Psoas muscle (tissue), 8 donors: Measurements from ENCODE around the gene PRRC2A. TPM values are rescaled to one million over a fixed set of nuclear protein-coding genes. Genes with fewer than 3 reads are reported as not detected.

Experiments
- ATAC-seq, 4 donors: fragments of 200-7000 bp; cut with Tn5 transposase; one replicate each; pipeline ENCODE4 v1.9.1; 2020; ENCODE audit warnings: moderate library complexity in 3 of 4, mild to moderate bottlenecking in 2 of 4
- DNase-seq, 2 donors: peaks; one replicate each; pipeline ENCODE4 v3.0.0-alpha.2; 2020
- H3K27ac ChIP-seq: fragments of 200-600 bp; one replicate; pipeline ENCODE4 v1.8.0; 2022
- H3K27me3 ChIP-seq, 3 donors: fragments of 200-600 bp in 1 of 3; one replicate each; pipeline versions ENCODE4 v1.6.1 to v1.8.0; 2013 to 2022; ENCODE audit warnings: low read length in 2 of 3, mild to moderate bottlenecking in 2 of 3, moderate library complexity in 1 of 3; ENCODE audit not compliant: insufficient read depth in 3 of 3
- H3K36me3 ChIP-seq, 2 donors: fragments of 200-600 bp in 1 of 2; one replicate each; pipeline versions ENCODE4 v1.6.1 to v1.8.0; 2013 to 2022; ENCODE audit warnings: low read depth in 1 of 2, mild to moderate bottlenecking in 1 of 2, moderate library complexity in 1 of 2; ENCODE audit not compliant: insufficient read depth in 1 of 2
- H3K4me1 ChIP-seq: fragments of 200-600 bp; one replicate; pipeline ENCODE4 v1.8.0; 2022
- H3K4me3 ChIP-seq: fragments of 200-600 bp; one replicate; pipeline ENCODE4 v1.8.0; 2022; ENCODE audit warnings: mild to moderate bottlenecking
- H3K9me3 ChIP-seq: fragments of 200-600 bp; one replicate; pipeline ENCODE4 v1.8.0; 2022
- WGBS, 3 donors: extraction: QIAGEN DNeasy Blood & Tissue Kit; methylation state at CpG; one replicate each; pipeline versions ENCODE4 v1.1.6 to v1.1.7; 2013; 5-methylcytosine and 5-hydroxymethylcytosine counted together
- intact Hi-C, 2 donors: fragments of 100-400 bp; cut with DNase I; formaldehyde crosslinking; loops; one replicate each; pipeline versions ENCODE4 v1.11.0 to v1.14.2; 2022
- polyA plus RNA-seq, 3 donors: library from polyadenylated mRNA; stranded (reverse); fragments of 200-250 nt; gene quantifications; one replicate each; pipeline ENCODE4 v1.2.3, GENCODE V29; 2013
- total RNA-seq, 4 donors: library from RNA; stranded (reverse); fragmentation: NEBNext Ultra II Directional in 2 of 4; extraction: Animal tissue kit (Norgen Biotek cat#: 25700) in 2 of 4; gene quantifications; one replicate each; pipeline versions ENCODE4 v1.2.1 to v1.2.4, GENCODE V29; 2021 to 2023
- TF ChIP-seq, protein P1 (sequence below): fragments of 200-600 bp; IDR thresholded peaks from one replicate; pipeline ENCODE4 v1.8.0; 2022; ENCODE audit warnings: antibody characterized with exemption
- donor health status: healthy with polysubstance abuse.
- donor health status: DM: no; HTN: no; CAD: no; lungs with moderate emphysema.
- donor health status: Bipolar disorder and iron deficiency.
- donor health status: healthy.
- donor health status: DM: yes; HTN: yes; CAD: no.
- donor health status: DM: no; HTN: no; CAD: no.
- donor health status: DM: no; HTN: no; CAD: no.
- donor health status: DM: yes; HTN: yes; CAD: no.

The PRRC2A gene
- total and polyA plus RNA-seq, 7 donors = 60.2 to 119 (median 81.4) TPM

DNA sequence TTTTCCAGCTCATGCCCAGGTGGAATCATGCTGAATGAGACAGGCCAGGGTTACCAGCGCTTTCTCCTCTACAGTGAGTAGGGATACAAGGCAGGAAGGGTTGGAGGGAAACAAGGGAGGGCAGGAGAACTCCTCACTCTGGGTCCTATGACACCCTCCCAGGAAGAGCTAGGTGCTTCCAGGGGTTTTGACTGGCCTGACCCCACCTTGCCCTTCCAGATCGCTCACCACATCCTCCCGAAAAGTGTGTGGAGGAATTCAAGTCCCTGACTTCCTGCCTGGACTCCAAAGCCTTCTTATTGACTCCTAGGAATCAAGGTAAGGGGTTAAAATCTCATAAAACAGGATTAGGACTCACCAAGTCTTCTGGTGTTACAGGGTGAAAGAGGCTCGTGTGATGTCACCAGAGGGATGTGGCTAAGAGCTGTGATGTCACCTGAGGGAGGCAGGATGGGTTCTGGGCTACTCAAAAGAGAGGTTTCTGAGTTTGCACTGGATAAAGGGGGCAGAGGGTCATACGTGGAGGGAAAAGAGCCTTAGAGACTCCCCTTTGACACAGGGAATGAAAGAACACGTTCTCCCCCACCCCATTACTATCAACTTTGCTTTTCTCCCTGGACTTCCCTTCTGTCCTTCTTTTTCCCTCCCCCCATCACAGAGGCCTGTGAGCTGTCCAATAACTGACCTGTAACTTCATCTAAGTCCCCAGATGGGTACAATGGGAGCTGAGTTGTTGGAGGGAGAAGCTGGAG, 37.1 kb downstream of the PRRC2A start:
- Histone ChIP-seq H3K9me3 (no peaks in the 10 kb centered on the region), H3K27ac (no peak overlapping the region), H3K27me3 (no peaks in the 10 kb centered on the region), H3K4me3 (no peak overlapping the region), H3K4me1 (peaks cover 37% of the 10 kb centered on the region), H3K36me3 (peaks cover 3 to 33% of the 10 kb centered on the region in 2 donors)
- 70 to 73% (median 71%) methylated on average over 6 of the region's 6 CpGs for WGBS, 3 donors
- TF ChIP-seq, protein P1, sequence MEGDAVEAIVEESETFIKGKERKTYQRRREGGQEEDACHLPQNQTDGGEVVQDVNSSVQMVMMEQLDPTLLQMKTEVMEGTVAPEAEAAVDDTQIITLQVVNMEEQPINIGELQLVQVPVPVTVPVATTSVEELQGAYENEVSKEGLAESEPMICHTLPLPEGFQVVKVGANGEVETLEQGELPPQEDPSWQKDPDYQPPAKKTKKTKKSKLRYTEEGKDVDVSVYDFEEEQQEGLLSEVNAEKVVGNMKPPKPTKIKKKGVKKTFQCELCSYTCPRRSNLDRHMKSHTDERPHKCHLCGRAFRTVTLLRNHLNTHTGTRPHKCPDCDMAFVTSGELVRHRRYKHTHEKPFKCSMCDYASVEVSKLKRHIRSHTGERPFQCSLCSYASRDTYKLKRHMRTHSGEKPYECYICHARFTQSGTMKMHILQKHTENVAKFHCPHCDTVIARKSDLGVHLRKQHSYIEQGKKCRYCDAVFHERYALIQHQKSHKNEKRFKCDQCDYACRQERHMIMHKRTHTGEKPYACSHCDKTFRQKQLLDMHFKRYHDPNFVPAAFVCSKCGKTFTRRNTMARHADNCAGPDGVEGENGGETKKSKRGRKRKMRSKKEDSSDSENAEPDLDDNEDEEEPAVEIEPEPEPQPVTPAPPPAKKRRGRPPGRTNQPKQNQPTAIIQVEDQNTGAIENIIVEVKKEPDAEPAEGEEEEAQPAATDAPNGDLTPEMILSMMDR = no peak
- no peak for ATAC-seq
- no peak for DNase-seq
- intact Hi-C loops = no loop called here

DNA sequence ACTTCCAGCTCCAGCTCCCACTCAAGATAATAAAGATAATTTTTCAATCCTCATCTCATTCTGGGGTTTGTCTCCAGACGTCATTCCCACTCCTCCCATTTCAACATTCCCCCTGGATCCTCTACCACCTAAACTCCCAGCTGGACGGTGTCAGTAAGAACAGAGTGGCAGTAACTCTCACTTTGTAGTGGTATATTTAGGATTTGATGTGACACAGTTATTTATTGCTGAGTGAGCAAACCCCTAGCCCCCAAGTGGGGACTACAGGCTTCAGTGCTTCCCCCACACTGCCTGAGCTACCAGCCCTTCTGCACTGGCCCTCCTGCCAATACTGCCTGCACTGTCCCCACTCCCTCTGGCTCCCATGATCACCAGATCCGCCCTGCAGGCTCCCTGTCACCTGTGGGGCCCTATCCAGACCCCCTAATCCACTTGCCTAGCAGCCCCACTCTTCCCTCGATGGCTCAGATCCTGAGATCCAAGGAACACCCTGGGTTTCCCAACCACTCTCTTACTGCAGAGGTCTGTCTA, 37.7 kb downstream of the PRRC2A start:
- intact Hi-C loops = no loop called here
- Histone ChIP-seq H3K4me1 (peaks cover 43% of the 10 kb centered on the region), H3K27me3 (no peaks in the 10 kb centered on the region), H3K9me3 (no peaks in the 10 kb centered on the region), H3K36me3 (peaks cover 3 to 39% of the 10 kb centered on the region in 2 donors), H3K4me3 (peak overlapping the region; percentile 79), H3K27ac (peak overlapping the region; percentile 23)
- WGBS, 3 donors = 59 to 84% (median 69%) methylated on average over 4 of the region's 4 CpGs
- DNase-seq = no peak
- TF ChIP-seq, protein P1 = no peak
- no peak for ATAC-seq

DNA sequence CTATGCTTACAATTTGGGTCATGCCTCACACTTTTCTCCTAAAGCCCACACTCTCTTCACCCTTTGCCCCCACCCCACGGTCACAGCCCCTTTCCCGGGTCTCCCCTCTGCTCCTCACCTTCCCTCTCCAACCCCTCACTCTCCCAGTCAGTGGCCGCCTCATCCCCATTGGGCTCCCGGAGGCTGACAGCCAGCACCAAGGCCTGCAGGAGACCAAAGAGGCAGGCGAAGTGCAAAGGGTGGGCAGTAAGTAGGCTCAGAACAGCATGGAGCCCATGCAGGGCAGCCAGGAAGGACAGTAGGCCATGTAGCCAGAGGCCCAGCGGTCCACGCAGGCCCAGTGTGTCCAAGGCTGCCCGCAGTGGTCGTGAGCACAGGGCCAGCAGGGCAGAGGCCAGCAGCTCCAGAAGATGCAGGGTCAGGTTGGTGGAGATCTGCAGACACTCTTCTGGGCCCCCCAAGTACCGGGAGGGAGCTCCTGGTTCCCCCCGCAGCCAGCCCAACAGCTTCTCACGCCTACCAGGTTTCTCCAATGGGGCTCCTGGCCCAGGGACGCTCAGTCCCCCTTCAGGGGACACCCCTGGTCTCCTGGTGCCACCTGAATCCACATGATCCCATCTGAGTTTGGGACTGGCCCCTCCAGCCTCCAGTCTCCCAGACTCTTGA, 38.6 kb downstream of the PRRC2A start:
- Histone ChIP-seq H3K36me3 (peaks cover 3 to 48% of the 10 kb centered on the region in 2 donors), H3K9me3 (no peaks in the 10 kb centered on the region), H3K4me1 (peaks cover 47% of the 10 kb centered on the region), H3K27ac (peak overlapping the region; percentile 94), H3K4me3 (peak overlapping the region; percentile 79), H3K27me3 (no peaks in the 10 kb centered on the region)
- intact Hi-C loops = no loop called here
- TF ChIP-seq, protein P1 = no peak
- WGBS, 3 donors = 72 to 84% (median 79%) methylated on average over 12 to 13 of the region's 13 CpGs
- DNase-seq (no peak), ATAC-seq (no peak)

DNA sequence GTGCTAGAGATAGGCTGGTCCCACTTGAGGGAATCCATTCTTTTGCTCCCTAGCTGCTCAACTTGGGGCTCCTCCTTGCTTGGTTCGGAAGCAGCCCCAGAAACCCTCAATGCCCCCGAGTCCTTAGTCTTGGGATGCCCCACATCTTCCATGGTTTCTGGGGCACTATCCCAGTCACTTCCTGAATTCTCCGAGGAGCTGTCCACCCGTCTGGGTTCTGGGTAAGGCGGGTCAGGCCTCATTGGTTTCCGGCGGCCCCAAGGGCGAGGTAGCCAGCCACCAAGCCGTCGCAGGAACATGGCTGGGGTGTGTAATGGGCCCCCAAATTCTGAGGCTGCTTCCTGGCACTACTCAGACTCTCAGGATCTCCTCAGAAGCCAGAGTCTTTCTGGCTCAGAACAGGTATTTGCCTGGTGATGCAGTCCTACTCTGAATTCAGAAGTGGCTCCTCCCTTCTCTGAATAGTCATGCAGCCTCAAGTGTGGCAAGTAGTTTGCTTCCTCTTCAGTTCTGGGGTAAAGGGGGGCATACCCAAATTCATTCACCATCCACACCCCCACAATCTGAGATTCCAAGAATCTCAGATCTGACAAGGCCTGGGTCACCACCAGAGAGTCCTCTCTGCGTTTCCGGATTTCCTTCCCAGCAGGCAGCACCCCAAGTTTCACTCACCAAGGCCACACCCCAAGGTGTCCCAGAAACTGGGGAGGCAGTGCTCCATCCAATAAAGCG, 39.3 kb downstream of the PRRC2A start:
- peak in 3 of 4 donors; percentile 3 to 16 (median 16) for ATAC-seq
- intact Hi-C loops = loop anchor here in 1 of 2 donors (5.0 kb wide), 1 partner anchor 113 kb away; the partner anchor contains the start of genes ATP6V1G2 and NFKBIL1
- peak overlapping the region; percentile 79 for H3K4me3 ChIP-seq
- DNase-seq = no peak
- H3K4me1 ChIP-seq = peaks cover 51% of the 10 kb centered on the region
- H3K27ac ChIP-seq = peak overlapping the region; percentile 94
- TF ChIP-seq, protein P1 = no peak
- no peaks in the 10 kb centered on the region for H3K27me3 ChIP-seq
- peaks cover 3 to 48% of the 10 kb centered on the region in 2 donors for H3K36me3 ChIP-seq
- no peaks in the 10 kb centered on the region for H3K9me3 ChIP-seq
- 15 to 22% (median 18%) methylated on average over 13 of the region's 13 CpGs for WGBS, 3 donors
